Fibroblast of mammary gland (primary cell): Measurements from ENCODE around the gene RPL27.

Experiments
- DNase-seq: peaks from one replicate; pipeline ENCODE4 v3.0.0-alpha.2; 2010; ENCODE audit warnings: low read depth
- H3K4me3 ChIP-seq: 2 replicates; pipeline ENCODE4 v1.5.1; 2011; ENCODE audit warnings: low read depth, mild to moderate bottlenecking, low read length, moderate library complexity; ENCODE audit not compliant: control insufficient read depth
- CTCF ChIP-seq: conservative IDR thresholded peaks from 2 replicates; pipeline ENCODE4 v1.5.1; 2011; ENCODE audit warnings: low read depth, low read length, inconsistent platforms; ENCODE audit not compliant: control insufficient read depth, insufficient read depth

RPL27 gene

GRCh38 chr17:43011728-43012472 is 13.7 kb downstream of the RPL27 start:
- DNase-seq, result no peak
- no peak for TF ChIP-seq CTCF
- H3K4me3 ChIP-seq, result no peak overlapping the region

GRCh38 chr17:43013296-43013695 is 15.1 kb downstream of the RPL27 start:
- no peak overlapping the region for H3K4me3 ChIP-seq
- no peak for TF ChIP-seq CTCF
- DNase-seq, result no peak

- H3K4me3 ChIP-seq, result no peak overlapping the region
- no peak for DNase-seq
- TF ChIP-seq CTCF, result no peak
These were observed 15.9 kb downstream of the RPL27 start for GRCh38 chr17:43014020-43014648.

- TF ChIP-seq CTCF, result no peak
- no peak for DNase-seq
- no peak overlapping the region for H3K4me3 ChIP-seq
These were observed 16.7 kb downstream of the RPL27 start for GRCh38 chr17:43014649-43015542.

GRCh38 chr17:43015579-43015978 is 17.4 kb downstream of the RPL27 start:
- H3K4me3 ChIP-seq, result no peak overlapping the region
- peak; percentile 28 for DNase-seq
- no peak for TF ChIP-seq CTCF

- DNase-seq, result no peak
- TF ChIP-seq CTCF, result no peak
- H3K4me3 ChIP-seq, result no peak overlapping the region
These were observed 18.0 kb downstream of the RPL27 start for GRCh38 chr17:43016216-43016615.
